Activated T-cell treated with anti-CD3 and anti-CD28 coated beads, Interleukin-2, amount 50 U/mL, for 72 hours (primary cell): ENCODE results near the gene MYLK4. TPM values are rescaled to one million over a fixed set of nuclear protein-coding genes. Genes with fewer than 3 reads are reported as not detected.

Source experiments
- ATAC-seq, 2 donors: fragments of 150-1000 bp; cut with Tn5 transposase; replicated peaks in 1 of 2; 2 replicates each; pipeline ENCODE4 v1.10.0; 2021; ENCODE audit warnings: moderate library complexity in 2 of 2, mild to moderate bottlenecking in 1 of 2
- DNase-seq, 2 donors: peaks; one replicate each; pipeline ENCODE4 v3.0.0; 2021 to 2022; ENCODE audit warnings: mixed read lengths in 1 of 2
- H3K27ac Mint-ChIP-seq: one replicate; pipeline ENCODE4 v1.8.0; 2022; ENCODE audit warnings: mild to moderate bottlenecking, moderate library complexity, mixed read lengths
- H3K27me3 Mint-ChIP-seq: one replicate; pipeline ENCODE4 v1.8.0; 2022; ENCODE audit warnings: low read depth, mixed read lengths
- H3K36me3 Mint-ChIP-seq, 2 donors: one replicate each; pipeline ENCODE4 v1.8.0; 2022; ENCODE audit warnings: mixed read lengths in 2 of 2, mild to moderate bottlenecking in 1 of 2; ENCODE audit not compliant: insufficient read depth in 2 of 2
- H3K4me1 Mint-ChIP-seq: one replicate; pipeline ENCODE4 v1.8.0; 2022; ENCODE audit warnings: low read depth, mixed read lengths
- H3K4me3 Mint-ChIP-seq, 2 donors: one replicate each; pipeline ENCODE4 v1.8.0; 2022; ENCODE audit warnings: mild to moderate bottlenecking in 2 of 2, mixed read lengths in 2 of 2, moderate library complexity in 2 of 2
- H3K9me3 Mint-ChIP-seq, 2 donors: one replicate each; pipeline ENCODE4 v1.8.0; 2022; ENCODE audit warnings: mixed read lengths in 2 of 2
- total RNA-seq, 2 donors: library from RNA; stranded (reverse); gene quantifications; one replicate each; pipeline ENCODE4 v1.2.3, GENCODE V29; 2022

The MYLK4 gene
- total RNA-seq, result under 1 TPM; 0.37 to 0.72 TPM

- ATAC-seq (no peak), DNase-seq (no peak)
- H3K27ac Mint-ChIP-seq, result no peak within 1 kb of the TSS
- peaks cover 36% of the 10 kb centered on the region for H3K27me3 Mint-ChIP-seq
- no peaks in the 10 kb centered on the region for H3K36me3 Mint-ChIP-seq
- no peaks in the 10 kb centered on the region for H3K9me3 Mint-ChIP-seq
- peak within 1 kb of the TSS in 1 of 2 donors; percentile 6 for H3K4me3 Mint-ChIP-seq
- peaks cover 10% of the 10 kb centered on the region for H3K4me1 Mint-ChIP-seq
These were observed at the start of gene MYLK4 for GRCh38 chr6:2750832-2751231. Gene MYLK4 (minus strand): TSS chr6:2750922. CDS start chr6:2749294, 1,628 bp downstream.

GRCh38 chr6:2799936-2800527 lies 49.3 kb upstream of the MYLK4 start:
- Mint-ChIP-seq H3K36me3 (peaks cover 0 to 2% of the 10 kb centered on the region in 2 donors), H3K27ac (peak overlapping the region; percentile 35), H3K27me3 (no peaks in the 10 kb centered on the region), H3K9me3 (no peaks in the 10 kb centered on the region), H3K4me1 (peaks cover 44% of the 10 kb centered on the region), H3K4me3 (peak overlapping the region in 1 of 2 donors; percentile 9)
- DNase-seq (no peak), ATAC-seq (peak; percentile 67 to 72)

GRCh38 chr6:2798586-2799134 lies 47.9 kb upstream of the MYLK4 start:
- H3K4me1 Mint-ChIP-seq, result peaks cover 52% of the 10 kb centered on the region
- DNase-seq, result no peak
- no peak overlapping the region for H3K4me3 Mint-ChIP-seq
- H3K9me3 Mint-ChIP-seq, result peaks cover 0 to 3% of the 10 kb centered on the region in 2 donors
- ATAC-seq, result no peak
- H3K27ac Mint-ChIP-seq, result no peak overlapping the region
- no peaks in the 10 kb centered on the region for H3K27me3 Mint-ChIP-seq
- peaks cover 0 to 2% of the 10 kb centered on the region in 2 donors for H3K36me3 Mint-ChIP-seq

- no peak for ATAC-seq
- peaks cover 62% of the 10 kb centered on the region for H3K4me1 Mint-ChIP-seq
- peaks cover 0 to 3% of the 10 kb centered on the region in 2 donors for H3K9me3 Mint-ChIP-seq
These were observed 46.9 kb upstream of the MYLK4 start for GRCh38 chr6:2797564-2798031.

GRCh38 chr6:2796861-2797260 lies 46.1 kb upstream of the MYLK4 start:
- H3K9me3 Mint-ChIP-seq, result peaks cover 0 to 3% of the 10 kb centered on the region in 2 donors
- H3K4me3 Mint-ChIP-seq, result peak overlapping the region in 1 of 2 donors; percentile 27

More at GRCh38 chr6:2797564-2798031, 46.9 kb upstream of the MYLK4 start:
- Mint-ChIP-seq H3K27ac (no peak overlapping the region), H3K36me3 (peaks cover 0 to 2% of the 10 kb centered on the region in 2 donors), H3K27me3 (no peaks in the 10 kb centered on the region), H3K4me3 (no peak overlapping the region)
- no peak for DNase-seq

GRCh38 chr6:2795956-2796355 lies 45.2 kb upstream of the MYLK4 start:
- H3K9me3 Mint-ChIP-seq, result peaks cover 0 to 3% of the 10 kb centered on the region in 2 donors
- peak overlapping the region in 1 of 2 donors; percentile 44 for H3K4me3 Mint-ChIP-seq
- H3K27me3 Mint-ChIP-seq, result no peaks in the 10 kb centered on the region
- DNase-seq (peak; percentile 16 to 27), ATAC-seq (peak; percentile 18 to 25)
- H3K36me3 Mint-ChIP-seq, result no peaks in the 10 kb centered on the region
- peaks cover 79% of the 10 kb centered on the region for H3K4me1 Mint-ChIP-seq
- H3K27ac Mint-ChIP-seq, result peak overlapping the region; percentile 27

More at GRCh38 chr6:2796861-2797260, 46.1 kb upstream of the MYLK4 start:
- H3K36me3 Mint-ChIP-seq, result peaks cover 0 to 2% of the 10 kb centered on the region in 2 donors
- no peaks in the 10 kb centered on the region for H3K27me3 Mint-ChIP-seq
- H3K27ac Mint-ChIP-seq, result no peak overlapping the region
- ATAC-seq, result no peak
- no peak for DNase-seq
- H3K4me1 Mint-ChIP-seq, result peaks cover 69% of the 10 kb centered on the region

GRCh38 chr6:2795162-2795561 lies 44.4 kb upstream of the MYLK4 start:
- no peak overlapping the region for H3K4me3 Mint-ChIP-seq
- no peak for ATAC-seq
- no peak overlapping the region for H3K27ac Mint-ChIP-seq
- H3K27me3 Mint-ChIP-seq, result no peaks in the 10 kb centered on the region
- H3K36me3 Mint-ChIP-seq, result no peaks in the 10 kb centered on the region
- peaks cover 80% of the 10 kb centered on the region for H3K4me1 Mint-ChIP-seq
- no peak for DNase-seq
- H3K9me3 Mint-ChIP-seq, result peaks cover 0 to 3% of the 10 kb centered on the region in 2 donors

- ATAC-seq (no peak), DNase-seq (no peak)
- Mint-ChIP-seq H3K9me3 (peaks cover 0 to 3% of the 10 kb centered on the region in 2 donors), H3K27ac (peak overlapping the region; percentile 3), H3K4me1 (peaks cover 74% of the 10 kb centered on the region), H3K4me3 (peak overlapping the region in 1 of 2 donors; percentile 79), H3K36me3 (no peaks in the 10 kb centered on the region), H3K27me3 (no peaks in the 10 kb centered on the region)
These were observed 43.5 kb upstream of the MYLK4 start for GRCh38 chr6:2794171-2794730.

- Mint-ChIP-seq H3K4me1 (peaks cover 75% of the 10 kb centered on the region), H3K27ac (peak overlapping the region; percentile 83), H3K9me3 (peaks cover 0 to 3% of the 10 kb centered on the region in 2 donors), H3K27me3 (no peaks in the 10 kb centered on the region), H3K4me3 (peak overlapping the region; percentile 72 to 79), H3K36me3 (no peaks in the 10 kb centered on the region)
- peak; percentile 39 to 50 for DNase-seq
- ATAC-seq, result peak; percentile 66 to 73
These were observed 42.9 kb upstream of the MYLK4 start for GRCh38 chr6:2793534-2794151.

- DNase-seq, result no peak
- H3K27ac Mint-ChIP-seq, result peak overlapping the region; percentile 83
These were observed 41.8 kb upstream of the MYLK4 start for GRCh38 chr6:2792330-2793110.

GRCh38 chr6:2791450-2791974 lies 40.8 kb upstream of the MYLK4 start:
- Mint-ChIP-seq H3K4me3 (peak overlapping the region; percentile 37 to 73), H3K4me1 (peaks cover 56% of the 10 kb centered on the region), H3K27me3 (no peaks in the 10 kb centered on the region), H3K9me3 (peaks cover 0 to 3% of the 10 kb centered on the region in 2 donors), H3K27ac (peak overlapping the region; percentile 91), H3K36me3 (peaks cover 2 to 3% of the 10 kb centered on the region in 2 donors)
- ATAC-seq (no peak), DNase-seq (no peak)

More at GRCh38 chr6:2792330-2793110, 41.8 kb upstream of the MYLK4 start:
- Mint-ChIP-seq H3K4me3 (peak overlapping the region; percentile 72 to 79), H3K9me3 (peaks cover 0 to 3% of the 10 kb centered on the region in 2 donors), H3K4me1 (peaks cover 67% of the 10 kb centered on the region), H3K36me3 (no peaks in the 10 kb centered on the region), H3K27me3 (no peaks in the 10 kb centered on the region)
- no peak for ATAC-seq
